NCI-H748 (cell line): ENCODE measurements around the gene PLIN5.
"Not testable (repeated sequence)": the region's sequence is repeated elsewhere in the genome, so short reads cannot be mapped to it uniquely, and the experiment has no call there.

Source experiments
- DNase-seq: peaks from one replicate; lab custom pipeline; 2025; ENCODE audit not compliant: unreplicated experiment; lab: John Stamatoyannopoulos, UW

PLIN5 gene

DNA sequence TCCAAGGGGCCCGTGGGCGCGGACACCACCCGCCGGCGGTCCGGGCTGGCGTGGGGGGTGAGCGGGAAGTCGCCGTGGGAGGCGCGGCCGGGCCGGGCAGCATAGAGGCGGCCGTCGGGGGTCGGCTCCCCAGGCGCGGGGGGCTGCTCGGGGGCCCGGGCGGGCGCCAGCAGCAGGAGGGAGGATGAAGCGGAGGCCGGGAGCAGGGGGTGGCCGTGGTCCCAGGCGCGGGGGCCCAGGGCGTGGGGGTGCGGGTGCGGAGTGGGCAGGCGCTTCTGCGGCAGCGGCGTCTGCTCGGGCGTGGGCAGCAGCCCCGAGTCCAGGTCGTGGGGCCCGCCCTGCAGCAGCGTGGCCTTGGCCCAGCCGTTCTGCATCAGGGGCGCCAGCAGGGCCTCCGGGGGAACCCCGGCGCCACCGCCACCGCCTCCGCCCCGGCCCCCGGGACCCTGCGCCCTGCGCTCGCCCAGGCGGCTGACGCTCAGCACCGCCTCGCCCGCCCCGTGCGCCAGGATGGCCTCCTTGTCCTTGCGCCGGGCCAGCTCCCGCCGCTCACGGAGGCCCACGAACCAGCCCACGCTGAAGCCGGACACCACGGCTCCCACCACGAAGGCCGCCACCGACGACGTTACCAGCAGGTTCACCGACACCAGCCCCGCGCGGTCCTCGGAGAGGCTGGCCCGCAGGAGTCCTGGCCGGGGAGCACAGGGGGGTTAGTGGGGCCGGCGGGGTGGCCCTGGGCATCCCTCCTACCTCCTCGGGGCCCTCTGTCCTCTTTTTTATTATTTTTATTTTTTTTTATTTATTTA lies 9.0 kb upstream of the PLIN5 start:
- no peak for DNase-seq

DNA sequence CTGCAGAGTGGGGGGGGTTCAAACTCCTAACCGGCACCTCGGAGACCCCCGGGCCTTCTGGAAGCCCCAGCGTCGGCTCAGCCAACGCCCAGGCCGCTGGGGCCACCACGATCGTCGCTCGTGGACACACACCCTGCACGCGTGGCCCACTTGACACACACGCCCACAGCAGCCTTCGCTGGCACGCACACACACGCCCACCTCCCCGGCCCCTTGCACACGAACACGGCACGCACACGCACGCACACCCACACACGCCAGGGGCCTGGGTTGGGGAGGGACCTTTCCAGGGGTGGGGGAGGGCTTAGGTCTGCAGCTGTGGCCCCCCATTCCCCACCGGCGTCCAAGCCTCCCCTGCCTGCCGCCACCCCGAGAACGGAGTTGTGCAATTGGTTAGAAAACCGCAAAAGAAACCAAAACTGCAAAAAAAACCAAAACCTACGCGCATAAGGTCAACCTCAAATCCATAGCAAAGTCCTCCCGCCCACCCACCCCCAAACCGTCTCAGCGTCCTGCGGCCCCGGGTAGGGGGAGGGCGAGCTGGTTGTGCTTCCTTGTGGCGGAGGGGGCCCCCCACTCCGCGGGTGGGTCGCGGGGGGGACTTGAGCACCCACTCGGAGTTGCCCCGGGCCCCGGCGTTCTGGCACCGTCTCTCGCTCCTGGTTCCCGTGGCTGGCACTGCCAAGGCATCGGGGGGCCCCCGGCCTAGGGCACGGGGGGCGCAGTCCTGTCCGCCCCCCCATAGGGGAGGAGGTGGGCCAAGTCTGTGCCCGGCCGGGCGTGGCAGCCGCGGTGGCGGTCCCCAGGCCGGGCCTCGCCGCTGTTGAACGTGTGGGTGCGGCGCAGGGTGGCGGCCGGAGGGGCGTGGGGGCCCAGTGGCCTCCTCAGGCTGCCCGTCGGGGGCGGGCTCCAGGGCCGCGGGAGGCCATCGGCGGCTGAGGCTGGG lies 8.1 kb upstream of the PLIN5 start:
- DNase-seq: no peak

DNA sequence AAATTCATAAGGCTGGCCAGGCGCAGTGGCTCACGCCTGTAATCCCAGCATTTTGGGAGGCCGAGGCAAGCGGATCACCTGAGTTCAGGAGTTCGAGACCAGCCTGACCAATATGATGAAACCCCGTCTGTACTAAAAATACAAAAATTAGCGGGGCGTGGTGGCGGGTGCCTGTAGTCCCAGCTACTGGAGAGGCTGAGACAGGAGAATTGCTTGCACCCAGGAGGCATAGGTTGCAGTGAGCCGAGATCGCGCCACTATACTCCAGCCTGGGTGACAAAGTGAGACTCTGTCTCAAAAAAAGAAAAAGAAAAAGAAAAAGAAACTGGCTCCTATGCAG lies 6.8 kb upstream of the PLIN5 start:
- DNase-seq: not testable (repeated sequence)

DNA sequence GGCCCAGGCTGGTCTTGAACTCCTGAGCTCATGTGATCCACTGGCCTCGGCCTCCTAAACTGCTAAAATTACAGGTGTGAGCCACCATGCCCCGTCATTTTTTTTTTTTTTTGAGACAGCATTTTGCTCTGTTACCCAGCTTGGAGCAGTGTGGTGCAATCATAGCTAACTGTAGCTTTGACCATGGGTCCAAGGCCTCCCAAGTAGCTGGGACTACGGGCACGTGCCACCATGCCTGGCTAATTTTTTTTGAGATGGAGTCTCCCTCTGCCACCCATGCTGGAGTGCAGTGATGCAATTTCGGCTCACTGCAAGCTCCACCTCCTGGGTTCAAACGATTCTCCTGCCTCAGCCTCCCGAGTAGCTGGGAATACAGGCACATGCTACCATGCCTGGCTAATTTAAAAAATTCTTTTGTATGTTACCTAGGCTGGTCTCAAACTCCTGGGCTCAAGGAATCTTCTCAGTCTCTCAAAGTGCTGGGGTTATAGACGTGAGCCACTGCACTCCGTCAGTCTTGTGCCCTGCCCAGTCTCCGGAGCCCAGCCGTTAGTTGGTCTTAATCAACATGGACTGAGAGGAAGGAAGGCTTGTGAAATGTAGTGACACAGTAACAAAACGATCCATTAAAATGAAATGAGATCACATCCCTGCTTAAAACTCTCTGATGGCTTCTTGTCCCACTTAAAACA lies 6.2 kb upstream of the PLIN5 start:
- DNase-seq: no peak

DNA sequence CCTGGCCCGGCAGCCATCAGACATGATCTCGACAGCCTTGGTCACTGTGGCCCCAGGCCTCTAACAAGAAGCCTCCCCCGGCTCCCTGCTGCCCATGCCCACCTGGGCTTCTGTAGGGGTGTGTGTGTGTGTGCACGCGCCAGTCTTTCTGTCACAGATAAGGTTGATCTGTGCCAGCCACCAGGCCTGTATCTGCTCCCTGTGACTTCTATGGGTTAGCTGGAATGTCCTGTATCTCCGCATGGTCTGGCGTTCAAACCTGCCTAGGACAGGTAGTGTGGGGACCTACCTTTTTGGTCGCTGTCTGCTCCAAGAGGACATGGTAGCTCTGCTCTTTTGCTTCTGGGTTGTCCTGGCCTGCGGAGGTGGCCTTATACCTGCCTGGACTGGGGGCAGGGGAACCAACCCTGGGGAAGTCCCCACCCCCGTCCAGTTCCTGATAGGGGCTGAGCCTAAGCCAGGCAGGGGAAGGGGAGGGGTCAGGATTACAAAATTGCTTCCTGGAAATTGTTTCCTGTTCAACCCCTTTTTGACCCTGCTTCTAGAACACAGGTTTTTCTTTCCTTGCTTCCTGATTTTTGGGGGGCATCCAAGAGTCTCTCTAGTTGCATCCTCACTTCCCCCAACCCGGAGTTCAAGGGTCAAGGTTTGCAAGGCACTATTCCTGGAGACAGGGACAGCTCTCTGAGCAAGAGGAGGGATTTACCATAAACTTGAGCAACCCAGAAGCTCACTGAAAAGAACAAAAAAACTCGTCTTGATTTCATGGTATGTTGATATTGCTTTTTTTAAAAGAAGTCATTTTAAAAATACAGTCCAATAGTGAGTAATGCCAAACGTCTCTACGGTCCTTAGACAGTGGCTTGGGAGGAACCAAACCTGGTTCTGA lies 4.9 kb upstream of the PLIN5 start, which contains the start of gene LRG1:
LRG1 (minus strand) TSS at position 344 of the 889 bp plus-strand sequence; CDS start at position 321, 23 bp downstream.
- DNase-seq: no peak

DNA sequence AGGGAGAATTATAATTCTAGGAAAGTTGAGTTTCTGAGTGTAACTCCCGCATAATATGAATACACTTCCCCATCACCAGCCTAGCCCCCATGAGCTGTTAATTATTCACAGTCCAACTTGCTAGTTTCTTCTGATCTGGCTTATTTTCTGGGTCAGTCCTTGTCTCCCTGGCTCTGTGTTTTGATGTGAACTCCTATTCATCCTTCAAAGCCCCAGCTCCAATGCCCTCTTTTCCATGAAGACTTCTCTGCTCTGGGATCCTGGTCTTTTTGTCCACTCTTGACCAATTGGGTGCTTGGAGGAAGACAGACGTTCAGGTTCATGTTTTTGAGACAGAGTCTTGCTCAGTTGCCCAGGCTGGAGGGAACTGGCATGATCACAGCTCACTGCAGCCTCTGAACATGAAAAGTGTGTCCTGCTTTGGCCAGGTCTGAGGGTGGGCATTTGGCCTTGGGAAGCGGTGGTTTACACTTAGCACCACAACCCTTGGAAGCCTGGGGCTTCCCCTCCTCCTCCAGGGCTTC lies 4.2 kb upstream of the PLIN5 start:
- no peak for DNase-seq

DNA sequence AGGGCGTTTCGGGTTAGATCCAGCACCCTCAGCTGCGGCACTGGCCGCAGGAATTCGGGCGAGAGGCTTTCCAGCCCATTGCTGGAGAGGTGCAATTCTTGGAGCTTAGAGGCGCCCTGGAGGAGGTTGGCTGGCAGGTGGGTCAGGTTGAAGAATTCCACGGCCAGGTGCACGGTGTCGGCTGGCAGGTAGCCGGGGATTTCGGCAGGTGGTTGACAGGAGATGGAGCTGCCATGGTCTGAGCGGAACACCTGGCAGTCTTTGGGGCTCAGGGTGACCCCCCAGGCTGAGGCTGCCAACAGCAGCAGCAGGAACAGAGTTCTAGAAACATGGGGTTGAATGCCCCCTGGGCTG lies 3.6 kb upstream of the PLIN5 start:
- DNase-seq: no peak

DNA sequence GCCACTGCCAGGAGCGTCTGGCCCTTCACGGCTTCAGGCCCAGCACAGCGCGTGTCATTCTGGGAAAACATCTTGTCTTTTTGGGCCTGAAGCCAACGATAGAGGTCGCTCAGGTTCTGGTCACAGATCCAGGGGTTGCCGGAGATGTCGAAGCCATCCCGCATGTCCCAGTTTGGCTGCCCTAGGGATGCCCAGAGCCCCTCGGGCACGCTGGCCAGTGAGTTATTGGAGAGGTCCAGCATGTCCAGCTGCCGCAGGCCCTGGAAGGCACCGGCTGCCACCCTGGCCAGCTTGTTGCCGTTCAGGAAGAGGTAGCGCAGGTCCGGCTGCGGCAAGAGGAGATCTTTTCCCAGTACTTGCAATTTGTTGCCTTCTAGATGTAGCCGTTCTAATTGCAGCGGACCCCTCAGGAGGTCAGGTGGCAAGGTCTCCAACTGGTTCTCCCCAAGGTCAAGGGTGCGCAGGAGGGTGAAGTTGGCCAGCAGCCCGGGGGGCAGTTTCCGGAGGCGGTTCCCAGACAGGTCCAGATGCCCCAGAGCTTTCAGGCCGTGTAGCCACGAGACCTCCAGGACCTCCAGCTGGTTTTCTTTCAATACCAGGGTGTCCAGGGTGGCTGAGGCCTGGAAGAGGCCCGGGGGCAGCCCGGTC lies 3.1 kb upstream of the PLIN5 start:
- no peak for DNase-seq

DNA sequence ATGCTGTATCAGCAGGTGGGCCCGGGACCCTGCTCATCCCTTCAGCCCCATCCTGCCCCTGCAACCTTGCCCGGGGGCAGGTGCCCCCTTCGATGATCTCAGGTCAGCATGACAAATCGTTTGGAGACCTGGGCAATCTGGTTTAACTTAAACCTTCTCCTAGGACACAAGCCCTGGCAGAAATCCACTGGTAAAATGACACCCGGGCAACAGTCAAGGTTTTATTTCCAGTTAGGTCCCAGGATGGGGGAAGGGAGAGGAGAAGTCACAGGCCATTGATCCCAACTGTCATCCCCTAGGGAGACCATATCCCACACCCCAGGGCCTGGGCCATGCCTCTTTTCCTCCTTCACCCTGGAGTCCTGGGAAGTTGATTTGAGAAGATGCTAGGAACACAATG lies 1.8 kb upstream of the PLIN5 start:
- DNase-seq: no peak

DNA sequence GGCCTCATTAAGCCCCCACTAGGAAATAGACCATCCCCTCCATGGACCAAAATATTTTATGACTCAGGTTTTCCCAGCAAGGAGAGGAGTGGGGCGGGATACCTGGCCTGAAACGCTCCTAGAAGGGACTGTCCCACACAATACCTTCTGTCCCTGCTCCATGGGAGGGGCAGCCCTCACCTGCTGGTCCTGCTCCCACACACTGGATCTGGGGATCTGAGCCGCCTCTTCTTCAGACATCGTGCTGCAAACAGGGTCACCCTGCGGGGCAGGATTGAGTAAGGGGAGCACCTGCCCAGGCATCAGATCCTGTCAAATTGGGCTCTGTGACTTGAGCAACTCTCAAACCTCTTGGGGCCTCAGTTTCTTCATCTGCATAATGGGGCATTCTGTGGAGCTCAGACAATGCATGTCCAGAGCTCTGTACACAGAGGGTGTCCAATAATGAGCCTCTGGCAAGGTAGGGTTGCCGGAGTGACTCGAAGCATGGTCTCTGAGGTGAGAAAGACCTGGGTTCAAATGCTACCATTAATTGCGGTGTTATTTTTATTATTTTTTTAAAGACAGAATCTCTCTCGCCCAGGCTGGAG lies 1.1 kb downstream of the PLIN5 start:
- no peak for DNase-seq

DNA sequence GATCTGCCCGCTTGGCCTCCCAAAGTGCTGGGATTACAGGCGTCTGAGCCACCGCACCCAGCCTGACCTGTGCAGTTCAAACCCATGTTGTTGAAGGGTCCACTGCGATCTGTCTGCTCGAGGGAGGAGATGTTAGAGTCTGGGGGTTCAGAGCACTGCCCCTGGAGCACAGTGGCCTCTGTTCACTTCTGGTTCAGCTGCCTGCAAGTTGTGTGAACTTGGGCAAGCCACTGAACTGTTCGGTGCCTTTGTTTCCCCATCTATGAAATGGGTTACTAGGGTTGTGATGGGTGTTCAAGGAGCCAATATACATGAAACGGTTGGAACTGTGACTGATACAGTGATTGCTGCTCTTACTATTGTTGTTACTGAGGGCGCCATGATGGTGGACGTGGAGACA lies 1.7 kb downstream of the PLIN5 start:
- DNase-seq: no peak

DNA sequence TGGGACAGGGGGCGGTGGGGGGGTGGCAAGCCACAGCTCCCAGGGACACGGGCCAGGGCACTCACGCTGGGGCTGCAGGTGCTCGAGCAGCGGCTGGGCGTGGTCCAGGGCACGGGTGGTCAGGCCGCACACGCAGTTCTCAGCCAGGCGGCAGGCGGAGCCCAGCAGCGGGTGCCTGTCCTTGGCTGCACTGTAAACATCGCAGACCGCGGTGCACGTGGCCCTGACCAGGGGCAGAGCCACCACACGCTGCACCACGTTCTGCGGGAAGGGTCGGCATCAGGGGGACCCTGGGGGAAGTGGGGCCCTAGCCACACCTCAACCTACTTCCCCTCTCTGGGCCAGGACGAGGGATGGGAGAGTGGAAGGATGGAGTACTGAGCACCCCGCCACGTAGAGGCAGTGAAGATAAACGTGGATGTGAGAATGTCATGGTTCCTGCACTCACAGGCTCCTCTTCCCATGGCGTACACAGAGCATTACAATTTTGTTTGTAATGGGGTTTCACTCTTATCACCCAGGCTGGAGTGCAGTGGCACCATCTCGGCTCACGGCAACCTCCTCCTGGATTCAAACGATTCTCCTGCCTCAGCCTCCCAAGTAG lies 3.4 kb downstream of the PLIN5 start:
- DNase-seq: peak; percentile 39

DNA sequence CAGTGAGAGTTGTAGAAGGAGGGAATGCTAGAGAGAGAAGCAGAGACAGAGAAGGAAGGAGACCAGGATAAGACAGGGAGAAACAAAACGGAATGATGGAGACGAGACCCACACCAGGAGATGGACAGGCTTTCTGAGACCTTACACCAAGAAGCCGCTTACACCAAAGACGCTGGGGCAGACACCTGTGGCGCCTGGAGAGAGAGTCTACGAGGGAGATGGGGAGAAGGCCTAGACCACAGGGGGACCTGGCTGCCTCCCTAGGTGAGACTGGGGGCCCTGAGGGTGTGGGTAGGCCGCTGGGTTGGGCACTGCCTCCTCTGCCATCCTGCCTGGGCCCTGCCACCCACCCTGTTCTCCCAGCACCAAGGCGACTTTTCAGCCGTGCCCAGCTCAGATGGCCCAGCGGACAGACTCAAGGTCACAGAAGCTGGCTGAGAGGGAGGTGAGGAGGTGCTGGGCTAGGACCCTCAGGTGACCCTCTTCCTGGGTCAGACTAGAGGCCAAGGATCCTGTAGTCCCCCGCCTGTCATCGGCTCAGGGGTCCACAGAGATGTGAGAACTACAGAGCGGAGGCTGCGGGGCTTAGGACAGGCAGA lies 5.0 kb downstream of the PLIN5 start:
- DNase-seq: no peak

DNA sequence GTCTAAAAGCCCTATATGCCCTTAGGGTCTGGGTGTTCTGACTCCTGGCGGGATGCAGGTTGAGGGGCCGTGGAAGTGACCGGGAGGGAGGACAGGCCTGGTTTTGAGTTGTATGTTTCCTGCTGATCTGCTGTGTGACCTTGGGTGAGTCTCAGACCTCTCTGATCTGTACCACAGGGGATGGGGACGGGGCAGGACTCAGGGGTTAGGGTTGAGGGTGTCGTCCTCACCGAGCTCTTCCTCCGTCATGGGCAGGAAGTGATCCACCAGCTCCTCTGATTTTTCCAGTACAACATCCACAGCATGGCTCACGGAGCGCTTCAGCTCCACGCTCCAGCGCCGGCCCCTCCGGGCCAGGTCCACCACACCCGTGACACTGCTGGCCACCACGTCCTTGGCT lies 6.2 kb downstream of the PLIN5 start:
- DNase-seq: no peak

DNA sequence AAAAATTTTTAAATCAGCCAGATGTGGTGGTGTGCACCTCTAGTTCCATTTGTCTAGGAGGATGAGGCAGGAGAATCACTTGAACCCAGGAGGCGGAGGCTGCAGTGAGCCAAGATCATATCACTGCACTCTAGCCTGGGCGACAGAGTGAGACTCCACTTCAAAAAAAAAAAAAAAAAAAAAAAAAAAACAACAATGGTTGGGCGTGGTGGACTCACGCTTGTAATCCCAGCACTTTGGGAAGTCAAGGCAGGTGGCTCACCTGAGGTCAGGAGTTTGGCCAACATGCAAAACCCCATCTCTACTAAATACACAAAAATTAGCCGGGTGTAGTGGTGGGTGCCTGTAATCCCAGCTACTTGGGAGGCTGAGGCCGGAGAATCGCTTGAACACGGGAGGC lies 7.6 kb downstream of the PLIN5 start:
- DNase-seq: not testable (repeated sequence)

DNA sequence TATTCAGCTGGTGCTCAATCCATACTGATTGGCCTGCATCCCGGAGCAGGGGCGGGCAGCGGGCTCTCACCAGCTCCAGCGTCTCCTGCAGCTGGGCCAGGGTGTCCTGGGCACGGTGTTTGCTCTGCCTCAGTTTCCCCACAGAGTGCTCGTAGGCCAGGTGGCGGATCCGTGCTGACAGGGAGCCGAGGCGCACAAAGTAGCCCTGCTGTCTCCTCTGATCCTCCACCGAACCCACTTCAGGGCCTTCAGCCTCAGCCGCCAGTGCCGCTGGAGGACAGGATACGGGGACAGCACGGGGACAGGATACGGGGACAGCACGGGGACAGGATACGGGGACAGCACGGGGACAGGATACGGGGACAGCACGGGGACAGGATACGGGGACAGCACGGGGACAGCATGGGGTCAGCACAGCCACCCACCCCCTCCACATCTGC lies 9.4 kb downstream of the PLIN5 start:
- no peak for DNase-seq

DNA sequence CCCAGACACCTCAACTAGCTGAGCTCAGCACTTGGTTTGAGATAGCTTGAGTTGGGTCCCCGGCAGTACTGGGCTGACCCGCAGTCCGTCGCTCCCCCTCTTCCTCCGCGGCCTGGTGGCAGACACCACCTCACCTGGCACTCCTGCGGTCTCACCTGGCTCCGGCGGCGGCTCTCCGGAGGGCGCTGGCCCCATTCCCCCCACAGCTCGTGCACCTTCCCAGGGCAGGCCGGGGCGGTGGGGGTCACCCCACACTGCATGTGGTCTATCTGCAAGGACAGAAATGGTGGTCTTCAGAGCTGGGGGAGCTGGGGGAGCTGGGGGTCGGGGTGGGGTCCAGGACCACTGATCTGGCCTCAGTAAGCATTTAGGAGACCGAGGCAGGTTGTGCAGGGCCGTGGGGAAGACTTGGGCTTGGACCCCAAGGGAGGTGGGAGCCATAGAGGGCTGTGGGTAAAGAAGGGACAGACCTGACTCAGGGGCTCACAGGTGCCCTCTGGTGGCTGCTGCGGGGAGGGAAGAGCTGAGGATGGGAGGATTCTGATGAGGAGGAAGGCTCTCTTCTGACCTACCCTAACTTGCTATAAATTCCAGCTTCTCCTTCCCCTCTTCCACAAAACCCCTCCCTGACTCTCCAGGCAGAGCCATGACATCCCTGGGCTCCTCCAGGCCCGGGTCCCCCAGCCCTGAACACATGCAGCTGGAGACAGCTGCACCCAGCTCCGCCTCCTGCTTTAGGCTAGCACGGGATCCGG lies 10.0 kb downstream of the PLIN5 start:
- peak; percentile 42 for DNase-seq
